NB4 (cell line): ENCODE measurements around the gene NT5DC3.

Source experiments
- CTCF ChIP-seq: IDR thresholded peaks from one replicate; pipeline ENCODE4 v1.5.1; 2012; ENCODE audit warnings: low read depth, low read length
- MAX ChIP-seq: IDR thresholded peaks from 2 replicates; pipeline ENCODE4 v1.6.1; 2011; ENCODE audit warnings: low read depth, low read length
- MYC ChIP-seq: IDR thresholded peaks from 2 replicates; pipeline ENCODE4 v1.6.1; 2011; ENCODE audit warnings: low read depth, low read length
- POLR2A ChIP-seq: IDR thresholded peaks from 2 replicates; pipeline ENCODE4 v1.6.1; 2011; ENCODE audit warnings: mild to moderate bottlenecking; ENCODE audit not compliant: insufficient read length; ENCODE audit errors: extremely low read depth

DNA sequence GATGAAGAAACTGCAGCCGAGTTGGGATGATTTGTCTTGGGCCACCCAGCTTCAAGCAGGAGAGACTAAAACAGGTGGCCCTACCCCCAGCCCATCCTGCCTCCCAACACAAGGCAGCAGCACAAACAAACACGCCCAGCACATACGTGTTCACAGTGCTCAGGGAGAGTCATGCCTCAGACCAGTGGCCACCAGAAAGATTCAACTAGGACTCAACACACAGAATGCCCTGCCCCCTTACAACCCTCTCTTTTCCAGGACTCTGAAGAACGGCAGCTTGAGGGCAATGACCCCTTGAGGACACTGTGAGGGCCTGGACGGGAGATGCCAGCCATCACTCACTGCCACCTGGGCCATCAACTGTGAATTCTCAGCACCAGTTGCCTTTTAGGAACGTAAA lies 75.0 kb downstream of the NT5DC3 start:
- no peak for TF ChIP-seq CTCF
- no peak for TF ChIP-seq POLR2A
- TF ChIP-seq MAX: no peak
- no peak for TF ChIP-seq MYC
